Measurements from ENCODE around the gene LTBP2.
"Not testable (repeated sequence)": the region's sequence is repeated elsewhere in the genome, so short reads cannot be mapped to it uniquely, and the experiment has no call there.

Gene LTBP2

DNA sequence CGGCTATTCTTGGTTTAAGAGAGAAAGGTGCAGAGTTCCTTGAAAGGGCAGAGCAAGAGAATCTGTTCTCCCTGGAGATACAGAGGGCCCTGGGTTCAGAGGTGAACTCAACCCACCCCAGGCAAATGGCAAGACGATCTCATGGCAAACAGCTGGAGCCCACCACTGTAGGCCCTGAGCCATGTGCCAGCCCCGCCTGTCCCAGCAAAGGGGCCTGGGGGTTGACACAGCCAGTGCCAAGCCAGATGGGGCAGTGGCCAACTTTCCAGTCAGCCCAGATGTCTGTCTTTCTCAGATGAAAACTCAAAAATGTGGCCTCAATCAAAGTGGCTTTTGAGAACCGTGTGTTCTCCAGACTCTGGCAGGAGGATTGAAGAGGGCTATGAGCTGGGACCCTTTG lies 66.7 kb downstream of the LTBP2 start:
- no peak for DNase-seq
- no peak for TF ChIP-seq POLR2A (IDR thresholded peaks at IDR 0.05; ENCODE audit: low read length)
- no peak for TF ChIP-seq GATA1 (IDR thresholded peaks at IDR 0.05; ENCODE audit: low read depth, low read length)

- no peak for TF ChIP-seq GATA1 (IDR thresholded peaks at IDR 0.05; ENCODE audit: low read depth, low read length)
- no peak for TF ChIP-seq POLR2A (IDR thresholded peaks at IDR 0.05; ENCODE audit: low read length)
- no peak for DNase-seq
Observed at GRCh38 chr14:74543771-74544438, 68.1 kb downstream of the LTBP2 start.

DNA sequence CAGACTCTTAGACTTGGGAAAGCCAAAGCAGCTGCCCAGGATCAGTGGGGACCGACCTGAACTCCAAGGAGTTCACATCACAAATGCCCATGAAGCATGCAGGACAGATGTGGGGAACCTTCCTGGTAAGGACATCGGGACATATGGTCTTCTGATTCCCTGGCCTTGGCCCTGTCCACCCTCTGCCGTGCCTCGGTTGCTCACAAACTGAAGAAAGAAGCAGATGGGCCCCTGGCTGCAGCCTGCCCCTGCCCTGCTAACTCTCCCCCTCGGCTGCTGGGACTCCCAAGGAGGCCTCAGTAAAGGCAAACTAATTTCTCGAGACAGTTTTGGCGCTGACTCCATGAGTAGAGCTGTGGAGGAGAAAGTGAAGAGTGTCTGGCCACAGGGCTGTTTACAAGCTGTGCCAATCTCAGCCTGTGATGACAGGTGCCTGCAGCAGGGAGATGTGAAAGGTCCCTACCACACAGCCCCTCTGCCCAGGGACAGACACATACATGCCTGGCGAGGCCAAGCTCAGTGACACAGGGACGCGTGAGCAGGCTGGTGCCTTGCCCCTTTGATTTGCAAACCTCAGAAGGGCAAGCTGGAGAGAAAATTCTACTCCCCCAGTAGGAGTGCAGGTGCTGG lies 69.9 kb downstream of the LTBP2 start:
- no peak for DNase-seq
- no peak for TF ChIP-seq GATA1 (IDR thresholded peaks at IDR 0.05; ENCODE audit: low read depth, low read length)
- TF ChIP-seq POLR2A (IDR thresholded peaks at IDR 0.05; ENCODE audit: low read length) = no peak

DNA sequence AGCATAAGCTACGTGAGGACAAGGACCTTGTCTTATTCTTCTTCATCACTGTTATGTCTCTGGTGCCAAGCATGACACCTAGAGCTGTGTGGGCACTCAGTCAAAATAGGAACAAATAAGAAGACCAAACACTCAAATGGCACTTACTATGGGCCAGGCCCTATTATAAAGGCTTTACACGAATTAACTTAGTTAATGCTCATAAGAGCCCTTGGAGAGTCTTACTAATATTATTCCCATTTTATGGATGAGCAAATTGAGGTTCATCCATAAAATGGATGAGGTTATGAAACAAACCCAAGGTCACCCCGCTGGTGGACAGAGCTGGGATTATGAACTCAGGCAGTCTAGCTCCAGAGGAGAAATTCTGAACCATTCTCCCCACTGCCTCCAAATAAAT lies 70.8 kb downstream of the LTBP2 start:
- DNase-seq = no peak

GRCh38 chr14:74539503-74539902 lies 72.5 kb downstream of the LTBP2 start:
- no peak for DNase-seq
- TF ChIP-seq GATA1 (IDR thresholded peaks at IDR 0.05; ENCODE audit: low read depth, low read length) = no peak
- no peak for TF ChIP-seq POLR2A (IDR thresholded peaks at IDR 0.05; ENCODE audit: low read length)

More for the DNA sequence above, 70.8 kb downstream of the LTBP2 start:
- TF ChIP-seq POLR2A (IDR thresholded peaks at IDR 0.05; ENCODE audit: low read length) = no peak
- no peak for TF ChIP-seq GATA1 (IDR thresholded peaks at IDR 0.05; ENCODE audit: low read depth, low read length)

DNA sequence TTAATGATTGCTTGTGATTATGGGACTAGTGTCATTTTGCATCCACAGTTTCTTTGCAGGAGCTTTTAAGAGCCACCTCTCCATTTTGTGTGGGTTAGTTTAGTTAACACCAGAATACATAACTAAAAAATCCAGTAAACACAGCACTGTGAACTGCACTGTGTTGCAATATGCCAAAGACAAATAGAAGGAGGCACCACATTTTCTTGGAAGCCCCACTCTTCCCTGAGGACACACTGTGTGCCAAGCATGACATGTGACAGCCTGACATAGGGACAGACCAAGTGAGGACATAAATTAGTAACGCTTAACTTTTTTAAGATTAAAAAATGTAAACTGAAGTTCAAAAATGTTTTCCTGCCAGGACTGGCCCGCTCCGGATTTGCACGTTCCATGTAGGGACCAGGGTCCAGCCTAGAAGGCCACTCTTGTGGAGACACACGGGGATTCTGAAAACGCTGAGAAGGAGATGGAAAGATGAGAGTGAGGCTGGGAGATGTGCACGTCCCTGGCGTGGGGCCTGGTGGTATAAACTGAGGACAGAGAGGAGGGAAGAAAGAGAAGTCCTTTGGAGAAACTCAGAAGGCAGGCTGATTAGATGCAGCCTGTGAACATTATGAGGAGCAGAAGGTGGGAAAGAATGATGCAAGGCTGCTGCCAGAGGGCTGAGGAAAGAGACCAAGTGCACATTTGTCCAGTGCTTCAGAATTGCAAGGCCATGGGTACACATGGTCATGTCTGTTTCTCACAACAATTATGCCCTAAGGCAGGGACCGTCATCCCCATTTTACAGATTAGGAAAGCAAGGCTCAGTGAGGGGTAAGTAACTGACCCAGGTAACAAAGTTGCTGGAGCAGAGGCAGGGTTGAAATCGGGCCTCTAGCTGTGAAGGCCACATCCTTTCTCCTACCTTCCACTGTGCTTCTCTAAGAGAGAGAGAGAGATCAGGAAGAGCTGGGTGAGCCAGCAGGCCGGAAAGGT lies 73.3 kb downstream of the LTBP2 start:
- no peak for DNase-seq
- TF ChIP-seq POLR2A (IDR thresholded peaks at IDR 0.05; ENCODE audit: low read length) (no peak), GATA1 (IDR thresholded peaks at IDR 0.05; ENCODE audit: low read depth, low read length) (no peak)

DNA sequence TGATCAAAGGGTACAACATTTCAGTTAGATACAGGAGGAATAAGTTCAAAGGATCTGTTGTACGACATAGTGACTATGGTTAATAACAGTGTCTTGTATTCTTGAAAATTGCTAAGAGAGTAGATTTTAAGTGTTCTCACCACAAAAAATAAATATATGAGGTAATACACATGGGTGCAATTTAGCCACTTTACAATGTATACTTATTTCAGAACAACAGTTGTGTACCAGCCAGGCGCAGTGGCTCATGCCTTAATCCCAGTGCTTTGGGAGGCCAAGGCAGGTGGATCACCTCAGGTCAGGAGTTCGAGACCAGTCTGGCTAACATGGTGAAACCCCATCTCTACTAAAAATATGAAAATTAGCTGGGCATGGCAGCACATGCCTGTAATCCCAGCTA lies 75.7 kb downstream of the LTBP2 start:
- not testable (repeated sequence) for DNase-seq

GRCh38 chr14:74535756-74536325 lies 76.2 kb downstream of the LTBP2 start:
- TF ChIP-seq POLR2A (IDR thresholded peaks at IDR 0.05; ENCODE audit: low read length) (no peak), GATA1 (IDR thresholded peaks at IDR 0.05; ENCODE audit: low read depth, low read length) (no peak)
- no peak for DNase-seq

DNA sequence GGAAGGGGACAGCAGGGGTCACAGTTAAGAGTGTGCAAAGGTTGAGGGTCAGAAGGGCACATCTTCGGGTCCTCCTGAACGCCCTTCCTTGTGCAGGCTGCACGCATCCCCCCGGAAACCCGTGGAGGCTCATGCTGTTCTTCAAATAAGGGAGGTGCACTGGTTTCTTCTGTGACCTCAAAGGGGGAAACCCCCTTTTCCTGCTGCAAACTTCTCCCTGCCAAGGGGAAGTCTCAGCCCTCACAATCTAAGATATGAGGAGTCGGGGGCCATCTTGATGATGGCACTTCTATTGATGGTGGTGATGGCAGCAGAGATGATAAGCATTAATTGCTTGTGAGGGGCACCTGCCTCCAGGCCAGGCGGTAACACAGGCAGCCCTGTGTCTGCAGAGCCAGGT lies 78.5 kb downstream of the LTBP2 start:
- TF ChIP-seq GATA1 (IDR thresholded peaks at IDR 0.05; ENCODE audit: low read depth, low read length) = no peak
- no peak for TF ChIP-seq POLR2A (IDR thresholded peaks at IDR 0.05; ENCODE audit: low read length)
- no peak for DNase-seq

- TF ChIP-seq GATA1 (IDR thresholded peaks at IDR 0.05; ENCODE audit: low read depth, low read length) (no peak), POLR2A (IDR thresholded peaks at IDR 0.05; ENCODE audit: low read length) (no peak)
- DNase-seq = no peak
Observed at GRCh38 chr14:74532246-74532645, 79.8 kb downstream of the LTBP2 start.

DNA sequence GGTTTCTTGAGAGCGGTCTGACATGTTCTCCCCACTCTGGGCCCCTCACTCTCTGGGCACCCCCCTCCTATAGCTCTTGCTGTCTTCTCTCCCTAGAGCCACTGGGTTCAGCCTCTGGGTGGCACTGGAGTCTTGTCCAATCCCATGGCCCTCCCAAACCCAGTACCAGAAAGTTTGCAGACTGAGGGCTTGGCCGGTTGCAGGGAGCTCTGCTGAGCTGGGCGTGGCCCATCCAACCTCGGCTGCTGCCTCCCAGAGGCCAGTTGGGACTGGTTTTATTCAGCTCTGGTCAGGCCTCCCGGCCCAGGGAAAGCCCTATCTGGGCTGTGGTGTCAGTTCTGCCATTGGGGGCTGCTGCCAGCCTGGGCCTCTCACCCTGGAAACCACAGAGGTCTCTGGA lies 80.6 kb downstream of the LTBP2 start:
- TF ChIP-seq POLR2A (IDR thresholded peaks at IDR 0.05; ENCODE audit: low read length) = no peak
- TF ChIP-seq GATA1 (IDR thresholded peaks at IDR 0.05; ENCODE audit: low read depth, low read length) = no peak
- peak in 1 of 2 experiments; percentile 30 for DNase-seq

GRCh38 chr14:74531006-74531405 lies 81.0 kb downstream of the LTBP2 start:
- no peak for DNase-seq
- TF ChIP-seq POLR2A (IDR thresholded peaks at IDR 0.05; ENCODE audit: low read length) (no peak), GATA1 (IDR thresholded peaks at IDR 0.05; ENCODE audit: low read depth, low read length) (no peak)

DNA sequence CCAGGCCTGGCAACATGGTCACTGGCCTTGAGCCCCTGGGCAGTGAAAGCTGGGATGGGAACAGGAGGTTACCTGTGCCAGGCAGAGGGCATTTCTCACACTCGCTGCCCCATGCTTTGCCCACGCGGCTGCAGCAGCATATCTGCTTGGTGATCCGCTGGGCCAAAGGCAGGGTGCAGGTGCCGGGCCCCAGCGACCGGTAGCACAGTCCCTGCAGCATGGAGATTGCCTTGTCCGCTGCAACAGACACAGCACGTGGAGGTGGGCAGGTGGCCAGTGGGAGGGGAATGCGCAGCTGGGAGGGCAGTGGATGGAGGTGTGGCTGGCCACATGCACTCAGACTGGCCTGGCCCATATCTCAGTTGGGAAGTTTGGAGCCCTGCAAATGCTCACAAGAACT lies 83.2 kb downstream of the LTBP2 start:
- DNase-seq = no peak
- TF ChIP-seq POLR2A (IDR thresholded peaks at IDR 0.05; ENCODE audit: low read length) = no peak
- TF ChIP-seq GATA1 (IDR thresholded peaks at IDR 0.05; ENCODE audit: low read depth, low read length) = no peak

DNA sequence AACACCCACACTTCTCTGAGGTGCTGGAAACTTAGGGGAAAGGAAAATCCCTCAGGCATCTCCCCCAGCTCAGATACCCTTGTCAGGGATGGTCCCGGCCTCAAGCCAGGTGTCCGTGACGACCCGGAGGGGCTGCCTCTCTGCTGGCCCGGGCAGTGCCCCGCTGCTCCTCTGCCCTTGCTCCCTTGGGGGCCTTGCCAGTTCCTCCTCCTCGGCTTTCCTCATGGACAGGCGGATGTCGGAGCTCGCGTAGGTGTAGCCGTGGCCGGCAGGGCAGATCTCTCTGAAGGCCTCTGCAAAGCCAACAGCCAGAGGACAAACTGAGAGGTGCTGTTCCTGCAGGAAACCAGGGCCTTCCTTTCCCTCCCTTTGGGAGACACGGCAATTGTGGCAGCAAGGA lies 83.6 kb downstream of the LTBP2 start:
- no peak for DNase-seq
- TF ChIP-seq POLR2A (IDR thresholded peaks at IDR 0.05; ENCODE audit: low read length) (no peak), GATA1 (IDR thresholded peaks at IDR 0.05; ENCODE audit: low read depth, low read length) (no peak)
